ENCODE results near the gene NKPD1.

- TF ChIP-seq POLR2A (IDR thresholded peaks at IDR 0.05): no peak
- no peak for TF ChIP-seq CTCF (IDR thresholded peaks at IDR 0.05)
Measured at GRCh38 chr19:45117167-45117594, 43.6 kb downstream of the NKPD1 start.
